ENCODE measurements around the gene BDH2. TPM values are rescaled to one million over a fixed set of nuclear protein-coding genes. Genes with fewer than 3 reads are reported as not detected.

BDH2 gene
- total and polyA plus RNA-seq, 8 donors = 3.5 to 74.7 (median 53.0) TPM

DNA sequence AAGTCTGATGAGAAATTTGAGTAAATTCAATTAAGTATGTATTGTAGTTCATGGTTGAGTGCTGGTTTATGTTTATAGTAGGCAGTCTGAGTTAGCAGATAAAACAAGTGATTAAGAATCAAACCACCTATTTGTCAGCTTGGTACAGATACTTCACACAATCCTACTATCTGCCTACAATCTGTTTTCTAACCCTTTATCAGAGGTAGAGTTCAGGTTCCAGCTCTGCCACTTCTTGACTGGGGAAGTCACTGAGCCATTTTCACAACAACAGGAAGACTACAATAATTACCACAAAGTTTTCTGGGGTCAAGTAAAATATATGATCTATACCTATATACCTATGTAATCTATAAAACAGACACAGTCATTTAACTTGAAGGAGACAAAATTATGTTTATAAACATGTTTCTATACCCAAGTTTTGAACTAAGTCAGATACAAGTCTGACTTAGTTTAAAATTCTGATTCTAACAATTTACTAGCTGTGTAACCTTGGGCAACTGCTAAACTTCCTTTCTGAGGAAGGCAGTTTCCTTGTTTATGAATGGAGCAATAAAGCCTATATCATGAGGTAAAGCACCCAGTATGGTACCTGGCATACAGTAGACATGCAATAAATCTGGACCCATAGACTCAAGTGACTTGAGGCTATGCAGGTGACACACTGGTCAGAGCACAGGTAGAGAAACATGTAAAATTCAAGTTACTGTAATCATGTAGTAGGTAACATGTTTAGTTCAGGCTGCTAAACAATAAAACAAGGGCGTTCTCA lies 37.2 kb upstream of the BDH2 start:
- 38 to 100% (median 94%) methylated on average over 1 of the region's 1 CpG for WGBS, 5 donors
- Histone ChIP-seq H3K4me3 (no peak overlapping the region), H3K9me3 (no peaks in the 10 kb centered on the region), H3K27me3 (no peaks in the 10 kb centered on the region), H3K27ac (no peak overlapping the region), H3K4me1 (no peaks in the 10 kb centered on the region), H3K36me3 (no peaks in the 10 kb centered on the region)
- no peak for TF ChIP-seq EP300 (IDR thresholded peaks at IDR 0.05)
- no peak for DNase-seq
- intact Hi-C loops (cut with DNase I; ENCODE audit: low total_unique reads) = no loop called here

DNA sequence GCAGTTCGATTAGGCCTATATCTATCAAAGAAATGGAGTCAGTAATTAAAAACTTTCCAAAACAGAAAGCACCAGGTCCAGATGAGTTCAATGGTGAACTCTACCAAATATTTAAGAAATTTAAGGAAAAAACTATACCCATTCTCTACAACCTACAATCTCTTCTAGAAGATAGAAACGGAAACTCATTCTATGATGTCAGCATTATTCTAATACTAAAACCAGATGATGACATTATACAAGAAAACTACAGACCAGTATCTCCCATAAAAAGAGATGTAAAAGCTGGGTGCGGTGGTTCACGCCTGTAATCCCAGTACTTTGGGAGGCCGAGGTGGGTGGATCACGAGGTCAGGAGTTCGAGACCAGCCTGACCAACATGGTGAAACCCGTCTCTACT lies 29.5 kb upstream of the BDH2 start:
- DNase-seq = no peak
- WGBS, 5 donors = 92 to 98% (median 97%) methylated on average over 8 of the region's 8 CpGs
- no peak for TF ChIP-seq POLR2A (IDR thresholded peaks at IDR 0.05)
- no peak for TF ChIP-seq CTCF (IDR thresholded peaks at IDR 0.05)
- no peak for TF ChIP-seq POLR2AphosphoS5 (IDR thresholded peaks at IDR 0.05)
- no peak for TF ChIP-seq EP300 (IDR thresholded peaks at IDR 0.05)
- no peak overlapping the region for H3K27ac ChIP-seq
- intact Hi-C loops (cut with DNase I; ENCODE audit: low total_unique reads) = no loop called here
- peaks cover 0 to 17% (median 0%) of the 10 kb centered on the region in 4 donors for H3K9me3 ChIP-seq
- H3K27me3 ChIP-seq = no peaks in the 10 kb centered on the region
- H3K36me3 ChIP-seq = no peaks in the 10 kb centered on the region
- H3K4me3 ChIP-seq = no peak overlapping the region
- no peaks in the 10 kb centered on the region for H3K4me1 ChIP-seq

DNA sequence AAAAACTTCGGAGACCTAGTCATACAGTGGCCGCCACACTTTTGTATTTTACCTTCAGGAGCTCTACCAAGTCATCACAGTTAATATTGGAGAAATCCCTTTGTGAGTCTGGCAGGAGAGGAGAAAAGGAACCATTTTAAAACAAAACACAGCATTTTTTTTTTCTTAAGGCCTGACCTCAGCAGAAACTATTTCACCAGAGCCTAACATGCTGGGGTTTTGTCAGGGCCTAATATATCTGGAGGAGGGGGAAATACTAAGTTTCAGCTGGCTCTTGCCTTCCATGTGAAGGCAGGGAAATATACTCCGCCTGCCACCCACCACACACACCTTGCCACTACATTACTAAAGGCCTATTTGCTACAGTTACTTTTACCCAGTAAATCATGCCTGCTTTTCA lies 26.5 kb upstream of the BDH2 start:
- Histone ChIP-seq H3K4me3 (no peak overlapping the region), H3K27me3 (no peaks in the 10 kb centered on the region), H3K27ac (no peak overlapping the region), H3K36me3 (no peaks in the 10 kb centered on the region), H3K4me1 (no peaks in the 10 kb centered on the region), H3K9me3 (peaks cover 0 to 17% (median 0%) of the 10 kb centered on the region in 4 donors)
- no peak for DNase-seq
- TF ChIP-seq CTCF (IDR thresholded peaks at IDR 0.05) (no peak), EP300 (IDR thresholded peaks at IDR 0.05) (no peak), POLR2AphosphoS5 (IDR thresholded peaks at IDR 0.05) (no peak), POLR2A (IDR thresholded peaks at IDR 0.05) (no peak)
- intact Hi-C loops (cut with DNase I; ENCODE audit: low total_unique reads) = no loop called here
- 92 to 100% (median 95%) methylated on average over 3 of the region's 3 CpGs for WGBS, 5 donors

- no peak overlapping the region for H3K27ac ChIP-seq
- intact Hi-C loops (cut with DNase I; ENCODE audit: low total_unique reads) = no loop called here
- no peak for DNase-seq
- no peaks in the 10 kb centered on the region for H3K36me3 ChIP-seq
- 76 to 96% (median 82%) methylated on average over 3 of the region's 3 CpGs for WGBS, 5 donors
- H3K4me3 ChIP-seq = no peak overlapping the region
- no peaks in the 10 kb centered on the region for H3K4me1 ChIP-seq
- peaks cover 0 to 2% (median 0%) of the 10 kb centered on the region in 4 donors for H3K9me3 ChIP-seq
- TF ChIP-seq EP300 (IDR thresholded peaks at IDR 0.05) = no peak
- no peak for TF ChIP-seq CTCF (IDR thresholded peaks at IDR 0.05)
- TF ChIP-seq POLR2A (IDR thresholded peaks at IDR 0.05) = no peak
- TF ChIP-seq POLR2AphosphoS5 (IDR thresholded peaks at IDR 0.05) = no peak
- no peaks in the 10 kb centered on the region for H3K27me3 ChIP-seq
Observed at GRCh38 chr4:103123114-103123513, 23.5 kb upstream of the BDH2 start.

DNA sequence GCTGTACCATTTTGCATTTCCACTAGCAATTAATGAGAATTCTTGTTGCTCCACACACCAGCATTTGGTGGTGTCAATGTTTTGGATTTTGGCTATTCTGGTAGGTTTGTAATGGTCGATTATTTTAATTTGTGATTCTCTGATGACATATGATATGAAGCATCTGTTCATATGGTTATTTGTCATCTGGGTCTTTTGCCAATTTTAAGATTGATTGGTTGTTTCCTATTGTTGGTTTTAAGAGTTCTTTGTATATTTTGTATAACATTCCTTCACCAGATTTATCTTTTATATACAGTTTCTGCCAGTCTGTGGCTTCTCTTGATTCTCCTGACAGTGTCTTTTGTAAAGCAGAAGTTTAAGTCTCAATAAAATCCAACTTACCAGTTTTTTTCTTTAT lies 18.5 kb upstream of the BDH2 start:
- WGBS, 5 donors = 64 to 84% (median 71%) methylated on average over 1 of the region's 1 CpG
- no peak overlapping the region for H3K4me3 ChIP-seq
- no peaks in the 10 kb centered on the region for H3K36me3 ChIP-seq
- no peaks in the 10 kb centered on the region for H3K9me3 ChIP-seq
- DNase-seq = no peak
- intact Hi-C loops (cut with DNase I; ENCODE audit: low total_unique reads) = no loop called here
- H3K27me3 ChIP-seq = no peaks in the 10 kb centered on the region
- TF ChIP-seq POLR2AphosphoS5 (IDR thresholded peaks at IDR 0.05) (no peak), POLR2A (IDR thresholded peaks at IDR 0.05) (no peak), EP300 (IDR thresholded peaks at IDR 0.05) (no peak)
- H3K4me1 ChIP-seq = no peaks in the 10 kb centered on the region
- no peak overlapping the region for H3K27ac ChIP-seq

Measured in stomach (tissue), 9 donors.